K562 (cell line): ENCODE data around the gene MAP2K7. TPM values are rescaled to one million over a fixed set of nuclear protein-coding genes. Genes with fewer than 3 reads are reported as not detected.
A peak's percentile ranks its signal among the peaks of the same experiment; 100 is the strongest.

Experiments used
- ASH1L ChIP-seq: fragments of 450-650 bp; IDR thresholded peaks from 2 replicates; pipeline ENCODE4 v1.6.1; 2018; ENCODE audit warnings: borderline replicate concordance, mild to moderate bottlenecking, low read depth; ENCODE audit not compliant: partially characterized antibody
- BCL6 ChIP-seq: fragments of 250-450 bp; sonication (Bioruptor Pico); IDR thresholded peaks from 2 replicates; pipeline ENCODE4 v1.4.0; 2020
- BRF1 ChIP-seq: IDR thresholded peaks from 3 replicates; pipeline ENCODE4 v1.6.1; 2011; ENCODE audit warnings: borderline replicate concordance, mild to moderate bottlenecking; ENCODE audit not compliant: insufficient read length; ENCODE audit errors: extremely low read depth
- CAMTA2 ChIP-seq: fragments of 250-450 bp; sonication (Bioruptor Pico); conservative IDR thresholded peaks from 2 replicates; pipeline ENCODE4 v1.5.1; 2022
- CSDE1 ChIP-seq, 2 experiments: fragments of 450-650 bp; IDR thresholded peaks; 2 replicates each; pipeline ENCODE4 v1.6.1; 2016; ENCODE audit warnings: mild to moderate bottlenecking in 1 of 2
- DPF2 ChIP-seq: fragments of 450-650 bp; IDR thresholded peaks from 2 replicates; pipeline ENCODE4 v1.6.1; 2016
- FOSL1 ChIP-seq: fragments of 200-800 bp; sonication (Bioruptor generic); conservative IDR thresholded peaks from 2 replicates; pipeline ENCODE4 v1.6.1; 2016; ENCODE audit warnings: missing genetic modification characterization, missing compliant biosample characterization
- MAFF ChIP-seq: IDR thresholded peaks from 2 replicates; pipeline ENCODE4 v1.6.1; 2012; ENCODE audit warnings: low read length, improper control_type of control experiment
- MTA1 ChIP-seq: fragments of 450-650 bp; IDR thresholded peaks from 2 replicates; pipeline ENCODE4 v1.6.1; 2017; ENCODE audit warnings: borderline replicate concordance
- NEUROD1 ChIP-seq: fragments of 150-350 bp; IDR thresholded peaks from 2 replicates; pipeline ENCODE4 v1.6.1; 2014; ENCODE audit warnings: borderline replicate concordance, low read length, low read depth; ENCODE audit not compliant: partially characterized antibody
- NRF1 ChIP-seq, 2 experiments: fragments of 450-650 bp; IDR thresholded peaks in 1 of 2; conservative IDR thresholded peaks in 1 of 2; 2 replicates each; pipeline ENCODE4 v1.6.1; 2014; ENCODE audit warnings: mild to moderate bottlenecking in 2 of 2
- PHTF2 ChIP-seq: fragments of 250-450 bp; sonication (Bioruptor Pico); IDR thresholded peaks from 2 replicates; pipeline ENCODE4 v1.5.0; 2021; ENCODE audit warnings: mild to moderate bottlenecking
- RBM14 ChIP-seq: fragments of 200-400 bp; formaldehyde crosslinking; IDR thresholded peaks from 2 replicates; pipeline ENCODE4 v1.6.1; 2018; ENCODE audit warnings: low read depth, mild to moderate bottlenecking, low read length, moderate library complexity, borderline replicate concordance; ENCODE audit not compliant: insufficient read depth
- SAFB2 ChIP-seq: fragments of 200-400 bp; formaldehyde crosslinking; IDR thresholded peaks from 2 replicates; pipeline ENCODE4 v1.6.1; 2018; ENCODE audit warnings: borderline replicate concordance, low read length, low read depth, moderate library complexity; ENCODE audit not compliant: severe bottlenecking
- SRSF3 ChIP-seq: fragments of 200-400 bp; formaldehyde crosslinking; IDR thresholded peaks from 2 replicates; pipeline ENCODE4 v1.6.1; 2016; ENCODE audit warnings: mild to moderate bottlenecking, low read length, moderate library complexity; ENCODE audit not compliant: insufficient read depth
- STAG1 ChIP-seq: sonication (generic); formaldehyde crosslinking; IDR thresholded peaks from 2 replicates; pipeline ENCODE4 v1.5.0; 2020; ENCODE audit warnings: missing genetic modification reagents, borderline replicate concordance
- ZNF174 ChIP-seq: fragments of 250-450 bp; sonication (Bioruptor Pico); IDR thresholded peaks from 2 replicates; pipeline ENCODE4 v1.4.0; 2020; ENCODE audit warnings: mild to moderate bottlenecking
- ZNF444 ChIP-seq: fragments of 250-450 bp; sonication (Bioruptor Pico); IDR thresholded peaks from 2 replicates; pipeline ENCODE4 v1.4.0; 2020; ENCODE audit warnings: mild to moderate bottlenecking, moderate library complexity
- ZNF507 ChIP-seq: conservative IDR thresholded peaks from 2 replicates; pipeline ENCODE4 v1.6.1; 2017; ENCODE audit warnings: missing genetic modification characterization, missing compliant biosample characterization
- ZNF589 ChIP-seq: fragments of 200-800 bp; sonication (Bioruptor generic); IDR thresholded peaks from 2 replicates; pipeline ENCODE4 v1.6.1; 2016; ENCODE audit warnings: low read depth, missing genetic modification characterization, missing compliant biosample characterization
- polyA plus RNA-seq, 8 experiments: library from polyadenylated mRNA; depleted of rRNA in 4 of 8; stranded (reverse) in 5 of 8; unstranded in 3 of 8; fragments of >200 nt; fragmentation: Nextera tagmentation in 2 of 8; fragmentation: Illumina TruSeq in 1 of 8; extraction: Ambion mirVana in 2 of 8; extraction: Trizol in 1 of 8; gene quantifications; 2 replicates each; pipeline versions ENCODE4 v1.2.1 to v1.2.3, GENCODE V29; 2011 to 2014; ENCODE audit warnings: inconsistent platforms in 1 of 8, missing spikeins in 1 of 8
- total RNA-seq, 7 experiments: library from RNA; depleted of rRNA in 6 of 7; stranded (reverse); fragments of >200 nt in 6 of 7; fragmentation: Illumina TruSeq in 2 of 7; extraction: Trizol in 2 of 7; gene quantifications; 2 replicates each; pipeline versions ENCODE4 v1.2.1 to v1.2.3, GENCODE V29; 2011 to 2021; ENCODE audit warnings: low replicate concordance in 1 of 7
- TF ChIP-seq, protein P1 (sequence below), 2 experiments: IDR thresholded peaks; 2 replicates each; pipeline ENCODE4 v1.6.1; 2012; ENCODE audit warnings: improper control_type of control experiment in 2 of 2, low read depth in 2 of 2, low read length in 2 of 2, borderline replicate concordance in 1 of 2
- TF ChIP-seq, protein P2 (sequence below): fragments of 250-450 bp; sonication (Bioruptor Pico); IDR thresholded peaks from 2 replicates; pipeline ENCODE4 v1.4.0; 2020; ENCODE audit warnings: mild to moderate bottlenecking
- TF ChIP-seq, protein P3 (sequence below): fragments of 450-650 bp; IDR thresholded peaks from 2 replicates; pipeline ENCODE4 v1.6.1; 2014; ENCODE audit warnings: low read depth, mild to moderate bottlenecking, moderate library complexity, borderline replicate concordance

MAP2K7 gene
- total and polyA plus RNA-seq, 9 of the 15 experiments (the other 6 are each of a cell fraction or from before 2014, with no cell fraction given) = 0.51 to 45.8 (median 14.1) TPM

DNA sequence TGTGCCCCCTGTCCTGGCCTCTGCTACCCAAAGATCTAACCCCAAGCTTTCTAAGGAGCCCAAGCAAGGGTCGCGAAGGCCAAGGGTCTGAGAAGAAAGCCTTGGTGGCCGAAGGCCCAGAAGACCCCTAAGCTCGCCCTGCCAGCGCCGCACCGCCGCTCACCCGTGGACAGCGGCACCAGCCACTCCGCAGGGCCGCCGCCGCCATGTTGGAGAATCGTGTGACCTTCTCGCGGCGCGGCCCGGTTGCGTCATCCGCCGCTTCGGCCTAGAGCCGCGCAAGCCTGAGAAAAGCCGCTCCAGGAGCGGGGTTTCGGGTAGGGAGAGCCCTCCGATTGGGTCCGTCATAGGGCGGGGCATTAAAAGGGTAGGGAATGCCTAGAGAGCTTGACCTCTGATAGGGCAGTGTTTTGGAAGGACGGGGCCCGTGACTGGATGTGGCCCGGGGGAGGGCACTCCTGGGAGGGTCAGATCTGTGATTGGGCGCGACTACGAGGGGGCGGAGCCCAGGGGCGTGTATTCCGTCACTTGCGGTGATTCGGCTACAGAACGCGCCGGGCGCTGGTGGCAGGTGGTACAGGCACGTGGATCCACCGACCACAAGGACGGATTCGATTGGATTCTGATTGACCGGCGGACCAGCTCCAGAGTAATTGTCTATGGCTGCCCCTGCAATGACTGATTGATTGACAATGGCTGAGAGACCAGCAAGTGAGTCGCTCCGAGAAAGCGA lies 39.9 kb downstream of the MAP2K7 start, which contains the start of gene TIMM44 (continued):
- TF ChIP-seq ZNF589 = no peak
- TF ChIP-seq, protein P1, sequence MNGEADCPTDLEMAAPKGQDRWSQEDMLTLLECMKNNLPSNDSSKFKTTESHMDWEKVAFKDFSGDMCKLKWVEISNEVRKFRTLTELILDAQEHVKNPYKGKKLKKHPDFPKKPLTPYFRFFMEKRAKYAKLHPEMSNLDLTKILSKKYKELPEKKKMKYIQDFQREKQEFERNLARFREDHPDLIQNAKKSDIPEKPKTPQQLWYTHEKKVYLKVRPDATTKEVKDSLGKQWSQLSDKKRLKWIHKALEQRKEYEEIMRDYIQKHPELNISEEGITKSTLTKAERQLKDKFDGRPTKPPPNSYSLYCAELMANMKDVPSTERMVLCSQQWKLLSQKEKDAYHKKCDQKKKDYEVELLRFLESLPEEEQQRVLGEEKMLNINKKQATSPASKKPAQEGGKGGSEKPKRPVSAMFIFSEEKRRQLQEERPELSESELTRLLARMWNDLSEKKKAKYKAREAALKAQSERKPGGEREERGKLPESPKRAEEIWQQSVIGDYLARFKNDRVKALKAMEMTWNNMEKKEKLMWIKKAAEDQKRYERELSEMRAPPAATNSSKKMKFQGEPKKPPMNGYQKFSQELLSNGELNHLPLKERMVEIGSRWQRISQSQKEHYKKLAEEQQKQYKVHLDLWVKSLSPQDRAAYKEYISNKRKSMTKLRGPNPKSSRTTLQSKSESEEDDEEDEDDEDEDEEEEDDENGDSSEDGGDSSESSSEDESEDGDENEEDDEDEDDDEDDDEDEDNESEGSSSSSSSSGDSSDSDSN (IDR thresholded peaks at IDR 0.05; ENCODE audit: borderline replicate concordance in 1 of 2, low read depth in 2 of 2, low read length in 2 of 2) = peak; percentile 41 to 51; a peak in 1 of 4 replicates
- peak; percentile 91 to 92 for TF ChIP-seq NRF1 (conservative IDR thresholded peaks at IDR 0.05 in 1 of 2, IDR thresholded peaks at IDR 0.05 in 1 of 2)
- no peak for TF ChIP-seq RBM14
- peak; percentile 77 for TF ChIP-seq ASH1L
- no peak for TF ChIP-seq SRSF3
- TF ChIP-seq MAFF = no peak
- peak; percentile 33 for TF ChIP-seq NEUROD1
- no peak for TF ChIP-seq ZNF507 (tag)
- no peak for TF ChIP-seq BCL6 (CRISPR knock-in tag)
- peak; percentile 46; the same call in 1 of the 2 replicates for TF ChIP-seq FOSL1
- no peak for TF ChIP-seq ZNF174 (CRISPR knock-in tag)
- no peak for TF ChIP-seq SAFB2
- no peak for TF ChIP-seq STAG1 (CRISPR knock-in tag)
- TF ChIP-seq DPF2 = no peak; the same call in 1 of the 2 replicates
- TF ChIP-seq CSDE1 (IDR thresholded peaks at IDR 0.05) = no peak; a peak in 1 of 4 replicates
- peak; percentile 96 for TF ChIP-seq MTA1
- TF ChIP-seq, protein P2, sequence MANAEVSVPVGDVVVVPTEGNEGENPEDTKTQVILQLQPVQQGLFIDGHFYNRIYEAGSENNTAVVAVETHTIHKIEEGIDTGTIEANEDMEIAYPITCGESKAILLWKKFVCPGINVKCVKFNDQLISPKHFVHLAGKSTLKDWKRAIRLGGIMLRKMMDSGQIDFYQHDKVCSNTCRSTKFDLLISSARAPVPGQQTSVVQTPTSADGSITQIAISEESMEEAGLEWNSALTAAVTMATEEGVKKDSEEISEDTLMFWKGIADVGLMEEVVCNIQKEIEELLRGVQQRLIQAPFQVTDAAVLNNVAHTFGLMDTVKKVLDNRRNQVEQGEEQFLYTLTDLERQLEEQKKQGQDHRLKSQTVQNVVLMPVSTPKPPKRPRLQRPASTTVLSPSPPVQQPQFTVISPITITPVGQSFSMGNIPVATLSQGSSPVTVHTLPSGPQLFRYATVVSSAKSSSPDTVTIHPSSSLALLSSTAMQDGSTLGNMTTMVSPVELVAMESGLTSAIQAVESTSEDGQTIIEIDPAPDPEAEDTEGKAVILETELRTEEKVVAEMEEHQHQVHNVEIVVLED = peak; percentile 50
- no peak for TF ChIP-seq BRF1
- TF ChIP-seq CAMTA2 (CRISPR knock-in tag) = no peak
- TF ChIP-seq, protein P3, sequence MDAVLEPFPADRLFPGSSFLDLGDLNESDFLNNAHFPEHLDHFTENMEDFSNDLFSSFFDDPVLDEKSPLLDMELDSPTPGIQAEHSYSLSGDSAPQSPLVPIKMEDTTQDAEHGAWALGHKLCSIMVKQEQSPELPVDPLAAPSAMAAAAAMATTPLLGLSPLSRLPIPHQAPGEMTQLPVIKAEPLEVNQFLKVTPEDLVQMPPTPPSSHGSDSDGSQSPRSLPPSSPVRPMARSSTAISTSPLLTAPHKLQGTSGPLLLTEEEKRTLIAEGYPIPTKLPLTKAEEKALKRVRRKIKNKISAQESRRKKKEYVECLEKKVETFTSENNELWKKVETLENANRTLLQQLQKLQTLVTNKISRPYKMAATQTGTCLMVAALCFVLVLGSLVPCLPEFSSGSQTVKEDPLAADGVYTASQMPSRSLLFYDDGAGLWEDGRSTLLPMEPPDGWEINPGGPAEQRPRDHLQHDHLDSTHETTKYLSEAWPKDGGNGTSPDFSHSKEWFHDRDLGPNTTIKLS = peak; percentile 51; the same call in 1 of the 2 replicates
- no peak for TF ChIP-seq ZNF444 (CRISPR knock-in tag)
- no peak for TF ChIP-seq PHTF2 (CRISPR knock-in tag)
